ENCODE data around the gene NEAT1.
A peak's percentile ranks its signal among the peaks of the same experiment; 100 is the strongest.

The NEAT1 gene

GRCh38 chr11:65422633-65423515, at the start of gene NEAT1:
TSS of gene NEAT1 (plus strand) at chr11:65422798.
- peak; percentile 96 for DNase-seq

- DNase-seq = no peak
Measured at GRCh38 chr11:65373839-65374580, 48.6 kb upstream of the NEAT1 start.

- DNase-seq = no peak
Measured at GRCh38 chr11:65375012-65375411, 47.6 kb upstream of the NEAT1 start.

GRCh38 chr11:65376138-65376713, 46.4 kb upstream of the NEAT1 start:
- no peak for DNase-seq

- no peak for DNase-seq
Measured at GRCh38 chr11:65377036-65377435, 45.6 kb upstream of the NEAT1 start.

GRCh38 chr11:65377777-65378176, 44.8 kb upstream of the NEAT1 start:
- no peak for DNase-seq

- no peak for DNase-seq
Measured at GRCh38 chr11:65378208-65378927, 44.2 kb upstream of the NEAT1 start.

- DNase-seq = no peak
Measured at GRCh38 chr11:65378928-65379638, 43.5 kb upstream of the NEAT1 start.

GRCh38 chr11:65379698-65380459, 42.7 kb upstream of the NEAT1 start:
- no peak for DNase-seq

GRCh38 chr11:65380460-65381119, 42.0 kb upstream of the NEAT1 start:
- DNase-seq = no peak

GRCh38 chr11:65381716-65382032, 40.9 kb upstream of the NEAT1 start:
- DNase-seq = no peak

- peak; percentile 99 for DNase-seq
Measured at GRCh38 chr11:65382033-65382803, 40.4 kb upstream of the NEAT1 start, which contains the start of gene SLC25A45. TSS of gene SLC25A45 (minus strand) at chr11:65382646. CDS start at chr11:65381951, 695 bp downstream.

- no peak for DNase-seq
Measured at GRCh38 chr11:65382804-65383368, 39.7 kb upstream of the NEAT1 start.

GRCh38 chr11:65383778-65384177, 38.8 kb upstream of the NEAT1 start:
- DNase-seq = no peak

- DNase-seq = no peak
Measured at GRCh38 chr11:65384301-65384889, 38.2 kb upstream of the NEAT1 start.

GRCh38 chr11:65386307-65387140, 36.1 kb upstream of the NEAT1 start, which contains the start of gene FRMD8:
TSS of gene FRMD8 (plus strand) at chr11:65386637. CDS start at chr11:65387037, 400 bp downstream.
- DNase-seq = peak; percentile 82

- DNase-seq = no peak
Measured at GRCh38 chr11:65388731-65389130, 33.9 kb upstream of the NEAT1 start.

- no peak for DNase-seq
Measured at GRCh38 chr11:65389294-65389980, 33.2 kb upstream of the NEAT1 start.
